Ovary (tissue), 3 donors: ENCODE data around the gene CCDC187.

Experiments
- POLR2A ChIP-seq: fragments of 450-650 bp; IDR thresholded peaks from one replicate; pipeline ENCODE4 v1.6.1; 2017; ENCODE audit warnings: antibody characterized with exemption, mild to moderate bottlenecking, moderate library complexity
- TF ChIP-seq, protein P1 (sequence below), 3 donors: fragments of 450-650 bp in 2 of 3; fragments of 200-600 bp in 1 of 3; IDR thresholded peaks; one replicate each; pipeline versions ENCODE4 v1.5.1 to v1.8.0; 2016 to 2022; ENCODE audit warnings: antibody characterized with exemption in 3 of 3, mild to moderate bottlenecking in 1 of 3
- donor health status: DM: no; HTN: no; CAD: no.

DNA sequence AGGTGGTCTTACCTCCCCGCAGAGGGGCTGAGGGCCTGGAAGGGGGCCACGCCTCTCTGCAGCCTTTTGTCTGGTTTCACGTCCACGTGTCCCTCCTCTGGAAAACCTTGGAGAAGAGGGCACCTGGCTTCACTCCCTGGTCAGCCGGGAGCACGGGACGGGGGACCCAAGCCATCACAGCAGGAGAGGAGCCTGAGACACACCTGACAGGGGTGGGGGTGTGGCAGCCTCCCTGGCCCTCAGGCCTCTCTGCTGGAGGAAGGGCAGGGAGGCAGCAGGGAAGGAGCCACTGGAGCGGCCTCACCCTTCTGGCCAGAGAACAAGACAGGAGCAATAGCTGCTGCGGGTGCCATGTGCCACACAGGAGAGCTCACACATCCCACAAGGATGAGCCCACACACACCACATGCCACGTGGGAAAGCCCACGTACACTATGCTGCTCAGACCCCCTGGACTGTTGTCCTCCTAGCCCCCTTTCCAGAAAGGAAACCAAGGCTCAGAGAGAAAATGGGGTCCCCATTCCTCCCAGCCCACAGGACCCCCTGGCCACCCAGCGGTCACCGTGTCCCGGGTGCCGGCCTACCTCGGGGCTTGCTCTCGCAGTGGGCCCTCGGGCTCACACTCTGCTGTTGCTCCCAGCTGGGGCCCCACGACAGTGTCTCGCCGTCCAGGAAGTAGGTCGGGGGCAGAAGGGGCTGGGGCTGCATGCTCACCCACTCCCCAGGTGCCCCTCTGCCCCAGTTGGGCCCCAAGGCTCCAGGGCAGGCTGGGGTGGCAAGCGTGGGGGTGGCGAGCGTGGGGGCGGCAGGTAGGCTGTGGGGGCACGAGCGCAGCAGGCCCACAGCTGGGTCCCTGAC, 18.2 kb downstream of the CCDC187 start:
- TF ChIP-seq, protein P1, sequence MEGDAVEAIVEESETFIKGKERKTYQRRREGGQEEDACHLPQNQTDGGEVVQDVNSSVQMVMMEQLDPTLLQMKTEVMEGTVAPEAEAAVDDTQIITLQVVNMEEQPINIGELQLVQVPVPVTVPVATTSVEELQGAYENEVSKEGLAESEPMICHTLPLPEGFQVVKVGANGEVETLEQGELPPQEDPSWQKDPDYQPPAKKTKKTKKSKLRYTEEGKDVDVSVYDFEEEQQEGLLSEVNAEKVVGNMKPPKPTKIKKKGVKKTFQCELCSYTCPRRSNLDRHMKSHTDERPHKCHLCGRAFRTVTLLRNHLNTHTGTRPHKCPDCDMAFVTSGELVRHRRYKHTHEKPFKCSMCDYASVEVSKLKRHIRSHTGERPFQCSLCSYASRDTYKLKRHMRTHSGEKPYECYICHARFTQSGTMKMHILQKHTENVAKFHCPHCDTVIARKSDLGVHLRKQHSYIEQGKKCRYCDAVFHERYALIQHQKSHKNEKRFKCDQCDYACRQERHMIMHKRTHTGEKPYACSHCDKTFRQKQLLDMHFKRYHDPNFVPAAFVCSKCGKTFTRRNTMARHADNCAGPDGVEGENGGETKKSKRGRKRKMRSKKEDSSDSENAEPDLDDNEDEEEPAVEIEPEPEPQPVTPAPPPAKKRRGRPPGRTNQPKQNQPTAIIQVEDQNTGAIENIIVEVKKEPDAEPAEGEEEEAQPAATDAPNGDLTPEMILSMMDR (IDR thresholded peaks at IDR 0.05) = no peak
- no peak for TF ChIP-seq POLR2A
